SIG-M5 treated with dmso at 0.1 percent for 504 hours (cell line): ENCODE data around the gene ZDHHC24.

Source experiments
- DNase-seq: peaks from one replicate; lab custom pipeline; 2025; ENCODE audit not compliant: unreplicated experiment; lab: John Stamatoyannopoulos, UW

The ZDHHC24 gene

GRCh38 chr11:66475349-66476172 lies 70.3 kb downstream of the ZDHHC24 start:
- DNase-seq: no peak

DNA sequence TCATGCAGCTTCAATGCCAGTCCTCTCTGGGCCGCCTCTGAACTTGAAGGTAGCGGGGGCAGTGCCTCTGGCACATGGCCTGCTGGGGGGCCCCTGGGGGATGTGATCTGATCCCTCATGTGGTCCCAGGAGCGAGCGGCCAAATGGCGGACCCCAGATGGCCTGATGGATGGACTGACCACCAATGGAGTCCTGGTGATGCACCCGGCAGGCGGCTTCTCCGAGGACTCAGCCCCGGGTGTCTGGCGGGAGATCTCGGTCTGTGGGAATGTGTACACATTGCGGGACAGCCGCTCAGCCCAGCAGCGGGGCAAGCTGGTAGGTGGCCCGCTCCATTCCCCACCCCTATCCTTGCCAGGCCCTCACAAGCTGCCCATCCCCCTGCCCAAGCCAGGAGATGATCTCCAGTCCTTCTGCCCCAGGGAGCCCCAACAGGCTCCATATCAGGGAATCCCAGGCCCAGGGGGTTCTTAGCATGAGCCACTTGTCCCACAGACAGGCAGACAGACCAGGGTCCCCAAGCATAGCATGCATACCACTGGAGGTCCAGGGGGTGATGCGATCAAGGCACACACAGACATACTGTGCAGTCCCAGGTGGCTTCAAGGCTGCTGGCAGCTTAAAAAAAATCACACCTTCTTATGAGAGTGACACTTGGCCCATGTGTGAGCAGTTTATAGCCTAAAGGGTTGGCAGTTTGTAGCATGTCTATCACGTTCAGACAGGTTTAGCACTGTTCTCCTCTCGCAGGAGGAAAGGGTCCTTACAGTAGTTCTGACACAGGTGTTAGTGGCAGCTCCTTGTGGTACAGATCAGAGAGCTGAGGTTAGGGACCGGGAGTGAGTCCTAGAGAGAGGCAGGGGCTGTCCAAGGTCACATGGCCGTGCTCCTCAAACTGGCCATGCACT lies 72.0 kb downstream of the ZDHHC24 start:
- no peak for DNase-seq

GRCh38 chr11:66473167-66473566 lies 72.7 kb downstream of the ZDHHC24 start:
- DNase-seq: no peak

- no peak for DNase-seq
These were observed 73.8 kb downstream of the ZDHHC24 start for GRCh38 chr11:66472054-66472453.

DNA sequence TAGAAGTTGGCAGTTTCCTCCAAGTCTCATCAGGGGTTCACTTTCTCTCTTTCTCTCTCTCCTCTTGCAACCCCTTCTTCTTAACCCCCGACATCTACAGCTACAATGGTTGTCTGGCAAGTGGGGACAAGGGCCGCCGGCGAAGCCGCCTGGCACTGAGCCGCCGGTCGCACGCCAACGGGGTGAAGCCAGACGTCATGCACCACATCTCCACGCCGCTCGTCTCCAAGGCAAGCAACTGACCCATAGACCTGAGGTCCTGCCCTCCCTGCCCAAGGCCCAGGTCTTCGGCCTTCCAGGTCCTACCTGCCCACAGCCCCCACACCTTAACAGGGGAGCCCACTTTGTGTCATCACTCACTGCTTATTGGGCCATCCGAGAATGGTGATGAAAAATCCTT lies 74.7 kb downstream of the ZDHHC24 start:
- no peak for DNase-seq
